HUDEP-2 (cell line): ENCODE results near the gene SKA3.
A peak's percentile ranks its signal among the peaks of the same experiment; 100 is the strongest.
"Not testable (repeated sequence)": the region's sequence is repeated elsewhere in the genome, so short reads cannot be mapped to it uniquely, and the experiment has no call there.

Experiments
- DNase-seq, 76 experiments: peaks; one replicate each; lab custom pipeline; 2025; ENCODE audit not compliant: unreplicated experiment in 76 of 76; lab: John Stamatoyannopoulos, UW

SKA3 gene

GRCh38 chr13:21173767-21174166 is 2.6 kb downstream of the SKA3 start:
- not testable (repeated sequence) for DNase-seq

- no peak for DNase-seq
Measured at GRCh38 chr13:21171420-21171819, 4.9 kb downstream of the SKA3 start.

- not testable (repeated sequence) for DNase-seq
Measured at GRCh38 chr13:21165606-21166005, 10.7 kb downstream of the SKA3 start.

- DNase-seq, result no peak
Measured at GRCh38 chr13:21164631-21165030, 11.7 kb downstream of the SKA3 start.

GRCh38 chr13:21152251-21152899 is 24.0 kb downstream of the SKA3 start:
- DNase-seq, result no peak

- DNase-seq, result no peak
Measured at GRCh38 chr13:21150013-21150412, 26.3 kb downstream of the SKA3 start.

- DNase-seq, result no peak
Measured at GRCh38 chr13:21149568-21149967, 26.8 kb downstream of the SKA3 start.

GRCh38 chr13:21148557-21149258 is 27.6 kb downstream of the SKA3 start:
- no peak for DNase-seq

- no peak for DNase-seq
Measured at GRCh38 chr13:21147827-21148226, 28.5 kb downstream of the SKA3 start.

GRCh38 chr13:21142766-21143165 is 33.6 kb downstream of the SKA3 start:
- DNase-seq, result no peak

- no peak for DNase-seq
Measured at GRCh38 chr13:21139374-21139773, 37.0 kb downstream of the SKA3 start.

- DNase-seq, result no peak
Measured at GRCh38 chr13:21138561-21138960, 37.8 kb downstream of the SKA3 start.

GRCh38 chr13:21137696-21138095 is 38.7 kb downstream of the SKA3 start:
- DNase-seq, result no peak

- DNase-seq, result not testable (repeated sequence)
Measured at GRCh38 chr13:21135833-21136232, 40.5 kb downstream of the SKA3 start.

- no peak for DNase-seq
Measured at GRCh38 chr13:21134475-21134874, 41.9 kb downstream of the SKA3 start.

- DNase-seq, result no peak
Measured at GRCh38 chr13:21133077-21133476, 43.3 kb downstream of the SKA3 start.

GRCh38 chr13:21130116-21130515 is 46.2 kb downstream of the SKA3 start:
- no peak for DNase-seq

GRCh38 chr13:21124852-21125251 is 51.5 kb downstream of the SKA3 start:
- DNase-seq, result peak in 3 of 76 experiments; percentile 2 to 10 (median 2)

GRCh38 chr13:21123956-21124355 is 52.4 kb downstream of the SKA3 start:
- no peak for DNase-seq

- no peak for DNase-seq
Measured at GRCh38 chr13:21121616-21122015, 54.7 kb downstream of the SKA3 start.

GRCh38 chr13:21120191-21120590 is 56.2 kb downstream of the SKA3 start:
- no peak for DNase-seq

GRCh38 chr13:21119526-21119925 is 56.8 kb downstream of the SKA3 start:
- no peak for DNase-seq
